Transverse colon (tissue), 4 donors: Measurements from ENCODE around the gene CCT4. TPM values are rescaled to one million over a fixed set of nuclear protein-coding genes. Genes with fewer than 3 reads are reported as not detected.
"Not testable (repeated sequence)": the region's sequence is repeated elsewhere in the genome, so short reads cannot be mapped to it uniquely, and the experiment has no call there.

Experiments
- DNase-seq: peaks from one replicate; pipeline ENCODE4 v3.0.0-alpha.2; 2019
- H3K27ac ChIP-seq, 4 donors: fragments of 200-600 bp; sonication (generic); 2 replicates each; pipeline ENCODE4 v1.5.1; 2016 to 2018; ENCODE audit warnings: inconsistent platforms in 4 of 4
- H3K27me3 ChIP-seq: fragments of 200-600 bp; sonication (generic); 2 replicates; pipeline ENCODE4 v1.5.1; 2017; ENCODE audit warnings: inconsistent platforms
- H3K36me3 ChIP-seq, 4 donors: fragments of 200-600 bp; sonication (generic); 2 replicates each; pipeline ENCODE4 v1.5.1; 2017 to 2019; ENCODE audit warnings: inconsistent platforms in 4 of 4
- H3K4me1 ChIP-seq, 4 donors: fragments of 200-600 bp; sonication (generic); 2 replicates each; pipeline ENCODE4 v1.5.1; 2017 to 2020; ENCODE audit warnings: inconsistent platforms in 4 of 4
- H3K4me3 ChIP-seq, 4 donors: fragments of 200-600 bp; sonication (generic); 1 replicate in 1 of 4; 2 replicates in 3 of 4; pipeline versions ENCODE4 v1.5.1 to v1.6.1; 2017 to 2019; ENCODE audit warnings: inconsistent platforms in 4 of 4
- H3K9me3 ChIP-seq, 2 donors: fragments of 200-600 bp; sonication (generic); 2 replicates each; pipeline ENCODE4 v1.5.1; 2017 to 2019; ENCODE audit warnings: inconsistent platforms in 2 of 2
- CTCF ChIP-seq, 5 experiments: fragments of 200-600 bp in 3 of 5; fragments of 450-650 bp in 2 of 5; sonication (generic) in 3 of 5; IDR thresholded peaks; 1 replicate in 2 of 5; 2 replicates in 3 of 5; pipeline ENCODE4 v1.5.1; 2016 to 2017; ENCODE audit warnings: antibody characterized with exemption in 5 of 5, inconsistent platforms in 3 of 5, mild to moderate bottlenecking in 2 of 5, moderate library complexity in 1 of 5
- EP300 ChIP-seq: sonication (generic); formaldehyde crosslinking; IDR thresholded peaks from one replicate; pipeline ENCODE4 v1.6.1; 2017; ENCODE audit warnings: antibody characterized with exemption, low read depth
- POLR2A ChIP-seq: fragments of 450-650 bp; IDR thresholded peaks from one replicate; pipeline ENCODE4 v1.6.1; 2016; ENCODE audit warnings: antibody characterized with exemption, mild to moderate bottlenecking, moderate library complexity
- POLR2AphosphoS5 ChIP-seq, 3 donors: sonication (generic); formaldehyde crosslinking; IDR thresholded peaks; one replicate each; pipeline ENCODE4 v1.6.1; 2016; ENCODE audit warnings: antibody characterized with exemption in 3 of 3
- WGBS, 2 donors: methylation state at CpG; one replicate each; pipeline ENCODE4 v1.1.5; 2018; ENCODE audit warnings: low coverage in 1 of 2; 5-methylcytosine and 5-hydroxymethylcytosine counted together
- in situ Hi-C, 4 donors: fragments of 200-750 bp; cut with MboI; loops; one replicate each; pipeline versions ENCODE4 v1.15.0 to v1.15.1; 2017; ENCODE audit warnings: low sequenced_read_pairs in 3 of 4, low pct_ligation_motif_present in 1 of 4, low pct_unique_long_range_greater_than_20kb in 1 of 4
- intact Hi-C: fragments of 100-400 bp; cut with DNase I; formaldehyde crosslinking; loops from one replicate; pipeline ENCODE4 v1.15.1; 2023; ENCODE audit warnings: low total_unique reads
- total RNA-seq, 4 donors: library from RNA; depleted of rRNA; stranded (reverse); fragments of >200 nt; gene quantifications; one replicate each; pipeline ENCODE4 v1.1.0, GENCODE V29; 2016

CCT4 gene
- total RNA-seq, 4 donors from 2014 or later: 31.2 to 52.7 (median 40.1) TPM

DNA sequence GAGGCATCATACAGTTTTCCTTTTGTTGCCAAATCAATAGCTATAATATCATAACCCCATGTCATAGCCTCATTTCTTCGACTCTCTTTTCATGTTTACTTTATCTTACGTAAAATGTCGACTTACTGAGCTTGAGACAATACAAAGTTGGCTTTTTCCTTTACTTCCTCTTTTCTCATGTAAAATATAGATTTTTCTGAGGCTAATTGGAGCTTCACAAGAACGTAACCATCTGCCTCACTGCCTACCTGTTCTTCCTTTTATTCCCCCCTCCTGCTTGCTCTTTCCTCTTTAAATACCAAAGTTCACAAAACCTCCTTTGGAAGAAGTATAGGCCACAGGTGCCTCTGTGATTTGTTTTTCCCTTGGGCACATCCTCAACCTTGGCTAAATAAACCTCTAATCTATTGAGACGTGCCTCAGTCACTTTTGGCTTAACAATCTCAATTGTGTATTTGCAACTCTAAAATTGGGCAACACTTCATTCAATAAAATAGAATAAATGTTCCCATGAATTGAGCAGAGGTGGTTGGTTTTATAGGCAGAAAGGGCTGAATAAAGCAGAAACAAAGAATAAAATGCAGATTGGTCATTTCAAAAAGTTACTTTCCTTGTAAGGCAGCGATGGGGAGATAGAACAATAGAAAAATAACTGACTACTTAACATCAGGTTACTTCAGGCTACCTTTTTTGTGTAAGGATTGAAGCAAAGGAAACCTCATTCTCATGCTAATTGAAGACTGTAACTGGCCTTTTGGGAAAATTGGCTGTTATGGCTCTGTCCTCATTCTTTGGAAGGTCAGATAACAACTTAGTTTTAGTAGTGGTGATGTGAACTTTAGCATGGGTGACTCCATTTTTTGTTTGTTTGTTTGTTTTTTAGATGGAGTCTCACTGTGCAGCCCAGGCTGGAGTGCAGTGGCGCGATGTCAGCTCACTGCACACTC lies 38.3 kb upstream of the CCT4 start:
- Histone ChIP-seq H3K27me3 (no peaks in the 10 kb centered on the region), H3K4me1 (no peaks in the 10 kb centered on the region), H3K9me3 (no peaks in the 10 kb centered on the region), H3K36me3 (no peaks in the 10 kb centered on the region), H3K27ac (no peak overlapping the region), H3K4me3 (no peak overlapping the region)
- TF ChIP-seq CTCF (IDR thresholded peaks at IDR 0.05) (no peak), POLR2A (no peak), EP300 (no peak), POLR2AphosphoS5 (IDR thresholded peaks at IDR 0.05) (no peak)
- intact Hi-C loops: no loop called here
- no peak for DNase-seq
- in situ Hi-C loops: no loop called here
- WGBS, 2 donors: 82 to 94% methylated on average over 8 of the region's 8 CpGs

DNA sequence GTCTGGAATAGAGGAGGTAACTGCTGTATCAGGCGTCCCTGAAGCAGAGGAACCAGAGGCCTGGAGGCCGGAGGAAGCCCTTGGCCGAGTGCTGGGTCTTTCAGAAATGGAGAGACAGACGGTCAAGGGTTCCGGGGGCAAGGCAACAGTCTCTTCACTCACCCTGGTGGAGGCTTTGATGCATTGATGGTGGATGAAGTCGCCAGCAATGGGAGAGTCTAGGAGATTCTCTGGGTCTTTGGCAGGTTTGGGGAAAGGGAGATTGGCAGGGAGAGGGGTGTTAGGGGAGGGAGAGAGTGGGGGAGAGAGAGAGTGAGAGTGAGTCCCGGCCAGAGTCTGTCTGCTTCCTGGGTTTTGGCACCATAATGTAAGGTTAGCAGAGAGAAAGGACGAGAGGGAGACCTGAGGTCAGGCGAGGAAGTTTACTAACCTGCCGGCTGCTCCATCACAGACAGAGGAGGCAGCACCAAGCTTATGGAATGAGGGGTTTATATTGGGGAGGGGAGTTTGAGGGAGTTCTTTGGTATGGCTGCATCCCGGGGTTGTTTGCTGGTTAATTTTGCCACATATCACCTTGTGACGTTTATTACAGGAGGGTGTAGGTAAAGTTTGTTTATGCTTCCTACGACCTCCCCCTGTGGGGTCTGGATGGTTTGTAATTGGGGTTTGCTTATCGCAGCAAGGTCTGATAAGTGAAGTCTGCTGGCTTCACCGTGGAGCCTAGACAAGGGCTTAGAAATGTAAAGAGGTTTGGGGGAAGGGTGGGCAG lies 36.6 kb upstream of the CCT4 start:
- Histone ChIP-seq H3K4me3 (no peak overlapping the region), H3K27ac (no peak overlapping the region), H3K9me3 (no peaks in the 10 kb centered on the region), H3K36me3 (no peaks in the 10 kb centered on the region), H3K27me3 (no peaks in the 10 kb centered on the region), H3K4me1 (peaks cover 0 to 5% (median 0%) of the 10 kb centered on the region in 4 donors)
- intact Hi-C loops (no loop called here), in situ Hi-C loops (loop anchor here in 1 of 4 donors (5.0 kb wide), 1 partner anchor 487 kb away; no protein-coding TSS in a partner anchor)
- TF ChIP-seq CTCF (IDR thresholded peaks at IDR 0.05) (no peak), POLR2A (no peak), POLR2AphosphoS5 (IDR thresholded peaks at IDR 0.05) (no peak), EP300 (no peak)
- DNase-seq: no peak
- 69 to 89% methylated on average over 6 to 15 of the region's 15 CpGs for WGBS, 2 donors

DNA sequence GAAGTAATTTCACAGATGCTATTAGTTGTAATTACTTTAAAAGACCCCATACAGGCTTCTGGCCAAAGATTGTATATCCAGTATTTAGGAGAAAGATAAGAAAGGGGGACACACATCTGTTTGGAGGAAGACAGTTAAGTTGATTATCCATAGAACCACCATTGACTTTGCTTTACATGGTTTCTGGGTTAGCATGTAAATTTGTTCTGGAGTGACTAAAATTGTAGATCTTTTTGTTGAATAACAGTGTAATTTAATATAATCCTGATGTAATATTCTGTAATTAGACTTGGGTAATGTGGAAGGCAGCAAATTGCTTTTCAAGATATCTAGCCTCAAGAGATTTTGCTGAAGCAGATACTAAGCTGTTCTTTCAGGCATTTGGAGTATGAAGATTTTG lies 34.3 kb upstream of the CCT4 start:
- intact Hi-C loops (no loop called here), in situ Hi-C loops (loop anchor here in 1 of 4 donors (5.0 kb wide), 1 partner anchor 490 kb away; no protein-coding TSS in a partner anchor)
- TF ChIP-seq POLR2AphosphoS5 (IDR thresholded peaks at IDR 0.05): no peak
- TF ChIP-seq CTCF (IDR thresholded peaks at IDR 0.05): no peak
- no peak for TF ChIP-seq POLR2A
- TF ChIP-seq EP300: no peak
- Histone ChIP-seq H3K4me3 (no peak overlapping the region), H3K27ac (no peak overlapping the region), H3K9me3 (no peaks in the 10 kb centered on the region), H3K4me1 (peaks cover 0 to 5% (median 0%) of the 10 kb centered on the region in 4 donors), H3K36me3 (no peaks in the 10 kb centered on the region), H3K27me3 (no peaks in the 10 kb centered on the region)
- no peak for DNase-seq

GRCh38 chr2:61920548-61920947 lies 32.1 kb upstream of the CCT4 start:
- TF ChIP-seq POLR2A (no peak), CTCF (IDR thresholded peaks at IDR 0.05) (no peak), EP300 (no peak), POLR2AphosphoS5 (IDR thresholded peaks at IDR 0.05) (no peak)
- Histone ChIP-seq H3K27ac (no peak overlapping the region), H3K4me3 (no peak overlapping the region), H3K9me3 (no peaks in the 10 kb centered on the region), H3K4me1 (peaks cover 0 to 5% (median 0%) of the 10 kb centered on the region in 4 donors), H3K36me3 (no peaks in the 10 kb centered on the region), H3K27me3 (no peaks in the 10 kb centered on the region)
- no peak for DNase-seq
- in situ Hi-C loops (loop anchor here in 1 of 4 donors (5.0 kb wide), 1 partner anchor 492 kb away; no protein-coding TSS in a partner anchor), intact Hi-C loops (no loop called here)
- 60 to 70% methylated on average over 1 of the region's 1 CpG for WGBS, 2 donors

DNA sequence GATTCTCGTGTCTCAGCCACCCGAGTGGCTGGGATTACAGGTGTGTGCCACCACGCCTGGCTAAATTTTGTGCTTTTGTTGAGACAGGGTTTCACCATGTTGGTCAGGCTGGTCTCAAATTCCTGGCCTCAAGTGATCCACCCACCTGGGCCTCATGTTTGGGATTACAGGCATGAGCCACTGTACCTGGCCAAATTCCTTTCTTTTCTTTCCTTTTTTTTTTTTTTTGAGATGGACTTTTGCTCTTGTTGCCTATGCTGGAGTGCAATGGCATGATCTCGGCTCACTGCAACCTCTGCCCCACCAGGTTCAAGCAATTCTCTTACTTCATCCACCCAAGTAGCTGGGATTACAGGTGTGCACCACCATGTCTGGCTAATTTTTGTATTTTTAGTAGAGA lies 26.3 kb upstream of the CCT4 start:
- in situ Hi-C loops: loop anchor here in 3 of 4 donors (5.0 to 10.0 kb wide), 2 partner anchors 498 to 500 kb away; no protein-coding TSS in a partner anchor
- H3K9me3 ChIP-seq, DNase-seq, intact Hi-C loops, H3K27ac ChIP-seq, H3K4me1 ChIP-seq, H3K27me3 ChIP-seq, H3K4me3 ChIP-seq, H3K36me3 ChIP-seq: not testable (repeated sequence)
- WGBS, 2 donors: 70 to 90% methylated on average over 2 to 4 of the region's 4 CpGs
